HEK293 (cell line): ENCODE measurements around the gene NCEH1.

Experiments
- CTCF ChIP-seq: fragments of 450-650 bp; formaldehyde crosslinking; IDR thresholded peaks from 2 replicates; pipeline ENCODE4 v1.5.1; 2016; ENCODE audit warnings: missing biosample characterization, missing genetic modification characterization
- TCF7L2 ChIP-seq: IDR thresholded peaks from 2 replicates; pipeline ENCODE4 v1.6.1; 2011; ENCODE audit warnings: low read depth, mild to moderate bottlenecking, inconsistent platforms, low read length, moderate library complexity, borderline replicate concordance

- TF ChIP-seq TCF7L2, result no peak
- TF ChIP-seq CTCF (tag by site-specific recombination), result no peak
These were observed 80.6 kb downstream of the NCEH1 start for GRCh38 chr3:172630316-172630715.
